Kidney epithelial cell (primary cell): ENCODE measurements around the gene GPATCH4. TPM values are rescaled to one million over a fixed set of nuclear protein-coding genes. Genes with fewer than 3 reads are reported as not detected.

ENCODE experiments used
- DNase-seq: peaks from one replicate; pipeline ENCODE4 v3.0.0-alpha.2; 2010; ENCODE audit warnings: low read depth
- H3K27me3 ChIP-seq: 2 replicates; pipeline ENCODE4 v1.6.0; 2011; ENCODE audit warnings: low read length; ENCODE audit not compliant: control insufficient read depth, insufficient read depth
- H3K36me3 ChIP-seq: 2 replicates; pipeline ENCODE4 v1.5.1; 2011; ENCODE audit warnings: low read length; ENCODE audit not compliant: control insufficient read depth, insufficient read depth
- H3K4me3 ChIP-seq: 2 replicates; pipeline ENCODE4 v1.5.1; 2011; ENCODE audit warnings: low read depth, mild to moderate bottlenecking, control low read depth, low read length
- total RNA-seq: library from RNA; depleted of rRNA; stranded (reverse); fragments of >200 nt; gene quantifications from 2 replicates; pipeline ENCODE4 v1.2.3, GENCODE V29; 2015
- TF ChIP-seq, protein P1 (sequence below): IDR thresholded peaks from 2 replicates; pipeline ENCODE4 v1.5.1; 2011; ENCODE audit warnings: mild to moderate bottlenecking, moderate library complexity, low read length, control low read depth, inconsistent platforms; ENCODE audit not compliant: insufficient read depth, poor library complexity, severe bottlenecking

Gene GPATCH4
- total RNA-seq, 1 donor from 2014 or later = 21.8 TPM

DNA sequence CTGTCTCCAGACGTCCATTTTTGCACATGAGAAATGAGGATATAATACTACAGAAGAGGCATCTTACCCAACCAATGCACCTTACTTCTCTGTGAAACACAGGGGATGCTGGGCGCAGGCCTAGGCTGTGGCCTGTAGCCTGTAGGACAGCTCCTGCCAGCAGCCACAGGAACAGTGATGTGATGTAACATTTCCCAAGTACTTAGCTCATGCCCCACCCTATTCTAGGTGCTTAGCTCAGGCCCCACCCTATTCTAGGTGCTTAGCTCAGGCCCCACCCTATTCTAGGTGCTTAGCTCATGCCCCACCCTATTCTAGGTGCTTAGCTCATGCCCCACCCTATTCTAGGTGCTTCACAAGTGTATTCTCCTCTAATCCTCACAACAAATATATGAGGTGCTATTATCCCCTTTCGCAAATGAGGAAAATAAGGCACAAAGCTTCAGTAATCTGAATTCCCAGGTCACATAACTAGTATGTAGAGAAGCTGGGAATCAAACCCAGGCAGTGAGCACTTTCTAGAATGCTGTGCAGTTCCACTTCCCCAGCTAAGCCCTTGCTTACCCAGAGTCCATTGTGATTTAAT, 14.3 kb downstream of the GPATCH4 start:
- no peak overlapping the region for H3K4me3 ChIP-seq
- TF ChIP-seq, protein P1, sequence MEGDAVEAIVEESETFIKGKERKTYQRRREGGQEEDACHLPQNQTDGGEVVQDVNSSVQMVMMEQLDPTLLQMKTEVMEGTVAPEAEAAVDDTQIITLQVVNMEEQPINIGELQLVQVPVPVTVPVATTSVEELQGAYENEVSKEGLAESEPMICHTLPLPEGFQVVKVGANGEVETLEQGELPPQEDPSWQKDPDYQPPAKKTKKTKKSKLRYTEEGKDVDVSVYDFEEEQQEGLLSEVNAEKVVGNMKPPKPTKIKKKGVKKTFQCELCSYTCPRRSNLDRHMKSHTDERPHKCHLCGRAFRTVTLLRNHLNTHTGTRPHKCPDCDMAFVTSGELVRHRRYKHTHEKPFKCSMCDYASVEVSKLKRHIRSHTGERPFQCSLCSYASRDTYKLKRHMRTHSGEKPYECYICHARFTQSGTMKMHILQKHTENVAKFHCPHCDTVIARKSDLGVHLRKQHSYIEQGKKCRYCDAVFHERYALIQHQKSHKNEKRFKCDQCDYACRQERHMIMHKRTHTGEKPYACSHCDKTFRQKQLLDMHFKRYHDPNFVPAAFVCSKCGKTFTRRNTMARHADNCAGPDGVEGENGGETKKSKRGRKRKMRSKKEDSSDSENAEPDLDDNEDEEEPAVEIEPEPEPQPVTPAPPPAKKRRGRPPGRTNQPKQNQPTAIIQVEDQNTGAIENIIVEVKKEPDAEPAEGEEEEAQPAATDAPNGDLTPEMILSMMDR = no peak
- no peaks in the 10 kb centered on the region for H3K36me3 ChIP-seq
- H3K27me3 ChIP-seq = peaks cover 2% of the 10 kb centered on the region
- DNase-seq = no peak

- H3K27me3 ChIP-seq = peaks cover 2% of the 10 kb centered on the region
- H3K4me3 ChIP-seq = no peak overlapping the region
- no peak for DNase-seq
- H3K36me3 ChIP-seq = no peaks in the 10 kb centered on the region
- TF ChIP-seq, protein P1 = no peak
These were observed 15.0 kb downstream of the GPATCH4 start for GRCh38 chr1:156586323-156586722.

- TF ChIP-seq, protein P1 = peak; percentile 49
- Histone ChIP-seq H3K4me3 (no peak overlapping the region), H3K36me3 (no peaks in the 10 kb centered on the region), H3K27me3 (peaks cover 2% of the 10 kb centered on the region)
- DNase-seq = no peak
These were observed 16.5 kb downstream of the GPATCH4 start for GRCh38 chr1:156584813-156585212.

DNA sequence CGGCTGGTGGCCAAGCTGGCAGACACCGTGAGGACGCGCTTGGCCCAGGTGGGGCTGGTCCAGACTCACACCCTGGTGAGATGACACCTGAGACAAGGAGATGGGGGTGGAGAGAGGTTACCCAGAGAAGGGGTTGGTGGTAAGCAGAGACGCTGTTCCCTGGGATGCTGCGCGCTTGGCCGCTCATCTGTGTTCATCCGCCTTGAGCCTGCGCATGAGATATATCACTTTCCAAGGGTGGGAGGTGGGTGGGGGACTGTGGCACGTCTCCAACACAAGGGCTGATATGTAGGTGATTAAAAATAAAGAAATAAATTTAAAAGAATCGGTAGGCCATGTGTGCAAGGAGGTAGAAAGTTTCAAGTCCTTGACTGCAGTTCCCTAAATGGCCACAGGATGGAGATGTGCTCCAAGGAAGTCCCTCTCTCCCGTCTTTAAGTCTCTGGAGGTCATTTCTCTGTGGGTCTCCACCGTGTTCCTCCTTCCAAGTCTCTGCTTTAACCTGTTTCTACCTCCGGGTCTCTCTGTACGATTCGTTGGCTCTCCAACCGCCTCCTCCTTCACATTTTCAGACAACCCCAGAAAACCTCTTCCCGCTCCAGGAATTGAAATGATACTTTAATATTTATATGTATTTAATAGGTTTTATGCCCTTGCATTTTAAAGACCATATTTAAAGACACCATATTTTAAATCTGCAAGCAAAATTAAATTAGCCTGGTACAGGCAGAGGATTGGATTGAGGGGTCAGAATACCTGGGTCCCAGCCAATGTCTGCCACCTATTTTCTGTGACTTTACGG, 17.3 kb downstream of the GPATCH4 start:
- DNase-seq = peak; percentile 57
- TF ChIP-seq, protein P1 = peak; percentile 92
- H3K27me3 ChIP-seq = peaks cover 2% of the 10 kb centered on the region
- H3K36me3 ChIP-seq = no peaks in the 10 kb centered on the region
- H3K4me3 ChIP-seq = no peak overlapping the region

DNA sequence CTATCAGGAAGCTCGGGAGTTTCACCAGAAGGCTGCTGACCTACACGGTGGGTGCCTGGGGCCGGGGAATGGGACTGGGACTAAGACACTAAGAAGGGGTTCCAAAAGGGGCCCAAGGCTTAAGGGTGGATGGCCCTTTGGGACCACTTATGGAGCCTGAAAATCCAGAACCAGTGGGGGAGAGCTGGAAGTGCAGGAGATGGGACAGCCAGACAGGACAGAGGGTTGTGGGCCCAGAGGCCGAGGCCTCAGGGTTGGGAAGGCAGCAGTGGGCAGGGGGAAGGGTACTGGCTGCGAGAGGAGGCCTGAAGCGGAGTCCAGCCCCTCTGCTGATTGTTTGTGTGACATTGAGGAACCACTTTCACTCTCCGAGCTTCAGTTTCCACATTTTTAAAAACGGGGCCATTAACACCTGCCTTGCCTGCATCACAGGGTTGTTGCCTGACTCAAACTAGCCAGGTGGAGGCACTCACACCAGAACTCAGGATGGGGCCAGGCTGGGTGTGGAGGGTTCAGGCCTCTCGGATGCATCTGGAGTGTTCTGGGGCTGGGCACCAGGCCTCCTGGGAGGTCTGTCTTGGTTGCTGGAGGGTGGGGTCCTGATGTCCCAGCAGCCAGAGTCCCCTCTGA, 18.8 kb downstream of the GPATCH4 start:
- DNase-seq = no peak
- Histone ChIP-seq H3K27me3 (peaks cover 2% of the 10 kb centered on the region), H3K4me3 (no peak overlapping the region), H3K36me3 (no peaks in the 10 kb centered on the region)
- TF ChIP-seq, protein P1 = no peak
